VCaP (cell line): ENCODE measurements around the gene SERPINB8.

ENCODE experiments used
- H3K27ac ChIP-seq: fragments of 450-650 bp; 2 replicates; pipeline ENCODE4 v1.5.1; 2017
- TF ChIP-seq, protein P1 (sequence below): fragments of 450-650 bp; conservative IDR thresholded peaks from 2 replicates; pipeline ENCODE4 v1.5.1; 2017; ENCODE audit warnings: mild to moderate bottlenecking, moderate library complexity

The SERPINB8 gene

DNA sequence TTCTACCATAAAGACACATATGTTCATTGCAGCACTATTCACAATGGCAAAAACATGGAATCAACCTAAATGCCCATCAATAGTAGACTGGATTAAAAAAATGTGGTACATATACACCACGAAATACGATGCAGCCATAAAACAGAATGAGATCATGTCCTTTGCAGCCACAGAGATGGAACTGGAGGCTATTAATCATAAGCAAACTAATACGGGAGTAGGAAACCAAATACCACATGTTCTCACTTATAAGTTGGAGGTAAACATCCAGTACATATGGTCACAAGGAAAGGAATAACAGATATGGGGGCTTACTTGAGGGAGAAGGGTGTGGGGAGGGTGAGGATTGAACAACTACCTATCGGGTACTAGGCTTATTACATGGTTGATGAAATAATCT is 13.1 kb upstream of the SERPINB8 start:
- TF ChIP-seq, protein P1, sequence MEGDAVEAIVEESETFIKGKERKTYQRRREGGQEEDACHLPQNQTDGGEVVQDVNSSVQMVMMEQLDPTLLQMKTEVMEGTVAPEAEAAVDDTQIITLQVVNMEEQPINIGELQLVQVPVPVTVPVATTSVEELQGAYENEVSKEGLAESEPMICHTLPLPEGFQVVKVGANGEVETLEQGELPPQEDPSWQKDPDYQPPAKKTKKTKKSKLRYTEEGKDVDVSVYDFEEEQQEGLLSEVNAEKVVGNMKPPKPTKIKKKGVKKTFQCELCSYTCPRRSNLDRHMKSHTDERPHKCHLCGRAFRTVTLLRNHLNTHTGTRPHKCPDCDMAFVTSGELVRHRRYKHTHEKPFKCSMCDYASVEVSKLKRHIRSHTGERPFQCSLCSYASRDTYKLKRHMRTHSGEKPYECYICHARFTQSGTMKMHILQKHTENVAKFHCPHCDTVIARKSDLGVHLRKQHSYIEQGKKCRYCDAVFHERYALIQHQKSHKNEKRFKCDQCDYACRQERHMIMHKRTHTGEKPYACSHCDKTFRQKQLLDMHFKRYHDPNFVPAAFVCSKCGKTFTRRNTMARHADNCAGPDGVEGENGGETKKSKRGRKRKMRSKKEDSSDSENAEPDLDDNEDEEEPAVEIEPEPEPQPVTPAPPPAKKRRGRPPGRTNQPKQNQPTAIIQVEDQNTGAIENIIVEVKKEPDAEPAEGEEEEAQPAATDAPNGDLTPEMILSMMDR = no peak

DNA sequence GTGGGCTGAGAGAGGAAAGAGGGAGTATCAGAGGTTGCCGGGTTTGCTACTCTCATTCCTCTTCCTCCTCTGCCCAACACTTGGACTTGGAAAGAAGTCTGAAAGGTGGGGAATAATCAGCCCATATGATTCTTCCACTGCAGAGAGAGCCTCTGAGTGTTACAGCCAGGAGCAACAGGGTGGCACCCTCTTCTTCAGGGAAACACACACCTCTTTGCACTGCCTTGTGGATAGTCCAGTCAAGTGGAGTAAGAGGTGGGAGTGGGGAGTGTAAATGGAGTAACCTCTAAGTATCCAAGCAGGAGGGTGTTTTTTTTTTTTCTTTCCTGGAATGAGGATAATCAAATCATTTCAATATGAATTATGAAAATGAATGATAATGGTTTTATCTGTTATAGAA is 9.0 kb upstream of the SERPINB8 start:
- no peak overlapping the region for H3K27ac ChIP-seq
- TF ChIP-seq, protein P1 = no peak

More for the DNA sequence above, 13.1 kb upstream of the SERPINB8 start:
- H3K27ac ChIP-seq = no peak overlapping the region

DNA sequence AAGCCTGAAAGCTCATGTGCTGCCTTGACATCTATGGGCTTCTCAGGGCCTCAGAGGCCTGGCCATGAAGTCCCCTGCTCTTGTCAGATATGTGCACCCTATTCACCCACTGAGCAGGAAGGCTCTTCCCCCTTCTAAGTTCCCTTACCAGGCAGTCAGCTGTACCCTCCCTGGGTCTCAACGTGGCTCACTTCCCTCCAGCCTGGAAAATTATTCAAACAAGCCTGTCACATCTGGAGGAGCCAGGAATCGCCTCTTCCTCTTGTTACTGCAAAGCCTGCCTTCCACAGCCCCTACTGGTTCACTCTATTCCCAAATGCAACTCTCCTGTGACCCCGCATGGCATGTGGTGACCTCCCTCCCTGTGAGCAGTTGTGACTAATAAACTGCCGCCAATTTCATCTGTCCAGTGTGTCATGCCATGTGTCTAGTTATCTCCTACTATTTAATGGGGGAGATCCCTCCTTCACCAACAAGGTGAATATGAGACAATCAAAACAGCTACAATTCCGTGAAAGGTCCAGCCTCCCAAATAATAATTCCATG is 8.4 kb upstream of the SERPINB8 start:
- no peak overlapping the region for H3K27ac ChIP-seq
- TF ChIP-seq, protein P1 = no peak

DNA sequence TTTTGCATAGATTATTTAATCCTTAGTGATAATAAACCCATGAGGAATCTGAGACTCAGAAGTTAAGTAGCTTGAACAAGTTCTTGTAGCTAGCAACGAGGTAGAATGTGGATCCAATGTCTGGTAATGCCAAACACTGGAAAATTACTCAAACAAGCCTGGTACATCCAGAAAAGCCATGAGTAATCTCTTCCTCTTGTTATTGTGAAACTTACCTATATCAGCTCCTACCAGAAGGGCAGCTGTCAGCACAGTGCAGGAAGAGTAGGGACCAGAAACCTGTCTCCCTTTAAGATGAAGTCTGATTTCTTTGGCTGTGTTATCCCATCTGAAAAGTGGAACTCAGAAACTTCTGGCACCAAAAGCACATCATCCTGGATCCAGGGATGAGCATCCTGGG is 7.7 kb upstream of the SERPINB8 start:
- TF ChIP-seq, protein P1 = no peak
- H3K27ac ChIP-seq = no peak overlapping the region

DNA sequence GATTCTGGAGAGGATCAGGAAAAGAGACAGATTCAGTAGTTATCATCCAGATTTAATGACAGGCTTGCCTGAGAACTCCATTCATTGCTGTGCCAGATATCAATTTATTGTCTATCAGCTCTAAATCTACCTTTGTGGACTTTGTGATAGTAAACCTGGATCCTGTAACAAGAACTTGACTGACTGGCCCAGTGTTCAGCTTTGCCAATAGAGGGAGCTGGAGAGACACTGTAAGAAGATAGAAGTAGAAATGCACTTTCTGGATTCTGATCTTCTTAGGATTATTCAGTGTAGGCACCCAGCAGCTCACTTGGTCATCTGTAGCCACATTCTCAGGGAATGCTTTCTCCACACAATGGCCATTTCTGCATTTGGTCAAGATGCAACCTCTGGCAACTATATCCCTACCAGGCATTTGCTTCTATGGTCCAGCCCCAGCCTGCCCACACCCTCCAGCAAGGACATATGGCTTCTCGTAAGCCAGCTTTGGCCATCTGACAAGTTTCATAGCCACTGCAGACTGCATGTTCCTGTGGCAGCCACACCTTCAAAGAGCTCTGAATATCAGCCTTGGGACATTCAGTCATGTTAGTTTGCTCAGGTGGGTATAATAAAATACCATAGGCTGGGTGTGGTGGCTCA is 6.1 kb upstream of the SERPINB8 start:
- H3K27ac ChIP-seq = no peak overlapping the region
- TF ChIP-seq, protein P1 = peak; percentile 84

DNA sequence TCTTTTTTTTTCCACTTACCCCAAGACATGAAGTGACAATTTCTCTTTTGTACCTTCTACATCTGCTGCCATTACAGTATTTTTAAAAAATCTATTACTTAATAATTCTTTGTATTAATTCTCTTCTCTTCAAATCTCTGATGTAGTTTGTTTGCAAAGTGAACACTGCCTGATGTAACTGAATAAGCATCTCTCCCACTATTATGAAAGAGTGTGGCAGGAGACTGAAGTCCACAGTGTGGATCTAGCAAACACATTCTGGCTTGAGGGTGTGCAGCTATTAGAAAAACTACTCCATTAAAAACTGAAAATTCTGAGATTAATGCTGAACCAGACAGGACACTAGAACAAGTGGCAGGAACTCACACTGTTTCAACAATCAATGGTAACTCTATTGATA is 5.0 kb upstream of the SERPINB8 start:
- no peak overlapping the region for H3K27ac ChIP-seq
- TF ChIP-seq, protein P1 = no peak

DNA sequence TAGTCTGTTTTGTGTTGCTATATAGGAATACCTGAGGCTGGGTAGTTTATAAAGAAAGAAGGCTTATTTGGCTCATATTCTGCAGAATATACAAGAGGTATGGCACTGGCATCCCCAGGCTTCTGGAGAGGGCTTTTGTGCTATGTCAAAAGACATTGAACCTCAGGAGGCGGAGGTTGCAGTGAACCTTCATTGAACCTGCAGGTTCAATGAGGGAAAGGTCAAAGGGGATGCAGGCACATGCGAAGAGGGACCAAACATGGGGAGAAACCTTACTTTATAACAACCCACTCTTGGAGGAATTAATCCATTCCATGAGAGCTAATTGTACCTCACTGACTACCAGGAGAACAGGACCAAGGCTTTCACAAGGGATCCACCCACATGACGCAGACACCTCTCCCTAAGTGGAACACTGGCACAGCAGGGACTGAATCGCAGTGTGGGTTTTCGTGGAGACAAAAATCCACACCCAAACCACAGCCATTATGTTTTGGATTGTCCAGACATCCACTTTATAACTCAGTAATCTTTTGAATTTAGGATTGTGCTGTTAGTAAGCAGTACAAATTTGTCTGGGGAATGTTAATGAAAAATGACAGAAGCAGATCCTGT is 4.1 kb upstream of the SERPINB8 start:
- no peak overlapping the region for H3K27ac ChIP-seq
- TF ChIP-seq, protein P1 = no peak
